Upper lobe of left lung (tissue), 6 donors: Measurements from ENCODE around the gene SH3GL1. TPM values are rescaled to one million over a fixed set of nuclear protein-coding genes. Genes with fewer than 3 reads are reported as not detected.

Experiments
- ATAC-seq, 2 donors: fragments of 200-7000 bp; cut with Tn5 transposase; one replicate each; pipeline ENCODE4 v1.9.1; 2022; ENCODE audit warnings: mild to moderate bottlenecking in 2 of 2, moderate library complexity in 2 of 2; ENCODE audit not compliant: low FRiP score in 2 of 2
- DNase-seq, 2 donors: peaks; one replicate each; pipeline ENCODE4 v3.0.0-alpha.2; 2019 to 2020
- H3K27ac ChIP-seq, 4 donors: fragments of 200-600 bp; sonication (generic); one replicate each; pipeline ENCODE4 v1.5.1; 2016 to 2019
- H3K27me3 ChIP-seq, 4 donors: fragments of 200-600 bp; sonication (generic); one replicate each; pipeline ENCODE4 v1.5.1; 2017 to 2019
- H3K36me3 ChIP-seq, 4 donors: fragments of 200-600 bp; sonication (generic); one replicate each; pipeline ENCODE4 v1.5.1; 2016 to 2019
- H3K4me1 ChIP-seq, 4 donors: fragments of 200-600 bp; sonication (generic); one replicate each; pipeline ENCODE4 v1.5.1; 2018 to 2019
- H3K4me3 ChIP-seq, 4 donors: fragments of 200-600 bp; sonication (generic); one replicate each; pipeline ENCODE4 v1.5.1; 2017 to 2019; ENCODE audit warnings: mild to moderate bottlenecking in 2 of 4, moderate library complexity in 1 of 4
- H3K9me3 ChIP-seq, 4 donors: fragments of 200-600 bp; sonication (generic); one replicate each; pipeline ENCODE4 v1.5.1; 2018 to 2019
- CTCF ChIP-seq, 6 experiments: fragments of 450-650 bp in 4 of 6; fragments of 200-600 bp in 2 of 6; sonication (generic) in 2 of 6; IDR thresholded peaks; one replicate each; pipeline ENCODE4 v1.5.1; 2016 to 2019; ENCODE audit warnings: antibody characterized with exemption in 6 of 6
- EP300 ChIP-seq, 4 donors: sonication (generic); formaldehyde crosslinking; IDR thresholded peaks; one replicate each; pipeline ENCODE4 v1.5.1; 2017; ENCODE audit warnings: antibody characterized with exemption in 4 of 4, control low read depth in 2 of 4
- POLR2A ChIP-seq, 4 donors: fragments of 450-650 bp; IDR thresholded peaks; one replicate each; pipeline ENCODE4 v1.5.1; 2016 to 2017; ENCODE audit warnings: antibody characterized with exemption in 4 of 4, mild to moderate bottlenecking in 2 of 4
- POLR2AphosphoS5 ChIP-seq, 2 donors: sonication (generic); formaldehyde crosslinking; IDR thresholded peaks; one replicate each; pipeline ENCODE4 v1.5.1; 2017; ENCODE audit warnings: antibody characterized with exemption in 2 of 2
- WGBS, 2 donors: methylation state at CpG; one replicate each; pipeline ENCODE4 v1.1.5; 2017 to 2018; 5-methylcytosine and 5-hydroxymethylcytosine counted together
- total RNA-seq, 6 donors: library from RNA; depleted of rRNA in 4 of 6; stranded (reverse); fragments of >200 nt in 4 of 6; gene quantifications; one replicate each; pipeline versions ENCODE4 v1.1.0 to v1.2.1, GENCODE V29; 2016 to 2021
- donor health status: DM: no; HTN: no; CAD: no; lungs with moderate emphysema.
- donor health status: DM: no; HTN: yes; CAD: no; lungs with severe emphysema.

SH3GL1 gene
- total RNA-seq, 6 donors from 2014 or later, result 27.4 to 60.1 (median 53.8) TPM

- DNase-seq (no peak), ATAC-seq (no peak)
- Histone ChIP-seq H3K36me3 (peaks cover 17 to 76% (median 66%) of the 10 kb centered on the region in 4 donors), H3K4me3 (no peak overlapping the region), H3K27ac (peak overlapping the region in 1 of 4 donors; percentile 13), H3K9me3 (no peaks in the 10 kb centered on the region), H3K27me3 (no peaks in the 10 kb centered on the region), H3K4me1 (peaks cover 0 to 5% (median 2%) of the 10 kb centered on the region in 4 donors)
- TF ChIP-seq EP300 (IDR thresholded peaks at IDR 0.05) (no peak), POLR2AphosphoS5 (IDR thresholded peaks at IDR 0.05) (no peak), CTCF (IDR thresholded peaks at IDR 0.05) (no peak), POLR2A (IDR thresholded peaks at IDR 0.05) (no peak)
- WGBS, 2 donors, result 73 to 78% methylated on average over 7 of the region's 9 CpGs
Observed at GRCh38 chr19:4360081-4360569, 40.2 kb downstream of the SH3GL1 start.

GRCh38 chr19:4359627-4360000 lies 40.7 kb downstream of the SH3GL1 start:
- peak overlapping the region in 1 of 4 donors; percentile 27 for H3K27ac ChIP-seq
- DNase-seq, result peak in 1 of 2 donors; percentile 70
- TF ChIP-seq POLR2AphosphoS5 (IDR thresholded peaks at IDR 0.05) (no peak), POLR2A (IDR thresholded peaks at IDR 0.05) (no peak), EP300 (IDR thresholded peaks at IDR 0.05) (no peak), CTCF (IDR thresholded peaks at IDR 0.05) (no peak)
- 86 to 88% methylated on average over 6 to 12 of the region's 13 CpGs for WGBS, 2 donors
- peaks cover 0 to 5% (median 2%) of the 10 kb centered on the region in 4 donors for H3K4me1 ChIP-seq
- peaks cover 17 to 72% (median 62%) of the 10 kb centered on the region in 4 donors for H3K36me3 ChIP-seq
- no peaks in the 10 kb centered on the region for H3K9me3 ChIP-seq
- no peak overlapping the region for H3K4me3 ChIP-seq
- ATAC-seq, result no peak
- no peaks in the 10 kb centered on the region for H3K27me3 ChIP-seq

- Histone ChIP-seq H3K27ac (peak overlapping the region in 1 of 4 donors; percentile 27), H3K36me3 (peaks cover 14 to 69% (median 58%) of the 10 kb centered on the region in 4 donors), H3K4me3 (no peak overlapping the region), H3K4me1 (peaks cover 0 to 5% (median 2%) of the 10 kb centered on the region in 4 donors), H3K27me3 (no peaks in the 10 kb centered on the region), H3K9me3 (no peaks in the 10 kb centered on the region)
- ATAC-seq (no peak), DNase-seq (no peak)
- 94% methylated on average over 7 to 18 of the region's 25 CpGs for WGBS, 2 donors
- no peak for TF ChIP-seq CTCF (IDR thresholded peaks at IDR 0.05)
- TF ChIP-seq POLR2AphosphoS5 (IDR thresholded peaks at IDR 0.05), result no peak
- no peak for TF ChIP-seq EP300 (IDR thresholded peaks at IDR 0.05)
- no peak for TF ChIP-seq POLR2A (IDR thresholded peaks at IDR 0.05)
Observed at GRCh38 chr19:4358709-4359626, 41.4 kb downstream of the SH3GL1 start.

- H3K36me3 ChIP-seq, result peaks cover 6 to 59% (median 48%) of the 10 kb centered on the region in 4 donors
- DNase-seq (peak in 1 of 2 donors; percentile 65), ATAC-seq (no peak)
- no peaks in the 10 kb centered on the region for H3K9me3 ChIP-seq
- no peaks in the 10 kb centered on the region for H3K27me3 ChIP-seq
- no peak overlapping the region for H3K4me3 ChIP-seq
- 92 to 100% methylated on average over 6 to 16 of the region's 16 CpGs for WGBS, 2 donors
- H3K4me1 ChIP-seq, result peaks cover 0 to 5% (median 2%) of the 10 kb centered on the region in 4 donors
- TF ChIP-seq POLR2A (IDR thresholded peaks at IDR 0.05), result no peak
- TF ChIP-seq CTCF (IDR thresholded peaks at IDR 0.05), result no peak
- no peak for TF ChIP-seq POLR2AphosphoS5 (IDR thresholded peaks at IDR 0.05)
- no peak for TF ChIP-seq EP300 (IDR thresholded peaks at IDR 0.05)
- H3K27ac ChIP-seq, result no peak overlapping the region
Observed at GRCh38 chr19:4357921-4358326, 42.4 kb downstream of the SH3GL1 start.
